AML-193 (cell line): ENCODE data around the gene DCTN1.
"Not testable (repeated sequence)": the region's sequence is repeated elsewhere in the genome, so short reads cannot be mapped to it uniquely, and the experiment has no call there.

Experiments
- DNase-seq, 2 experiments: peaks; one replicate each; lab custom pipeline; 2025; lab: John Stamatoyannopoulos, UW

DCTN1 gene

DNA sequence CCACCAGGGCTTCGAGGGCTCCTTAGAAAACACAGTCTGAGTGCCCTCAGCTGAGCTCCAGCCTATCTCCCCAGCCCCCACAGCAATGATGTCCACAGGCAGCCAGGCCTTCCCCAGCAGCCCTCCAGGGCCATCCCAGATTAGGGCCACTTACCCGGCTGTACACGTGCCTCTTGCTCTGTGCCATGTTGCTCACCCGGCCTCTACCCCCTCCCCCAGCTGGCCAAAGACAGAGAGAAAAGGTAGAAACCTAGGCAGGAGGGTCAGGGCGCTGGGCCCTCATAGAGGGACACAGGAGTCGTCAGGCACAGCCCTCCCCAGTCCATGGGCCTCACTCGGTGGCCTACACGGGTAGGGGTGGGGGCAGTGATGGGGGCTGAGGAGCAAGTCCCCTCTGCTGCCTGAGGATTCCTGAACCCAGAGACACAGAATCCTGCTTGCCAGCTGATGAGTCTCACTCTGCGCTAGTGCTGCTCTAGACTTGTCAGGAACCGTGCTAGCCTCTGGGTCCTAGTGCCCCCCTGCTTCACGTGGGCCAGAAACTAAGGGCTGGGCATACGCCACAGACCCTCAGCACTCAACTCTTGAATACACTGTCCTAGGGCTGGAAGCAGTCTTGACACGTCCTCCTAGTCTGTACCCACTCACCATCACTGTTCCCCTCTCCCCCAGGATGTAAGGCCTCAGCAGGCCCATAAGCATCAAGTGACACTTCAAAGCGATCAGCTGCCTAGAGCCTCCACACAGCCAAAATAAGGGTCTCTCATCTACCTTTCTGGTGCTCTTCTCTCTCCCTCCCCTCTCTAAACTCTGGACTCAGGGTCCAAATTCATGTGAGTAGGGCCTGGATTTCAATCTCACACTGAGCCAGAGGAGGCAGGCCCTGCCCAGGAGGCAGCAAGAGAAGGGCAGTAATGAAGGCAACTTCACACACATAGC, at the start of gene DCTN1:
Gene DCTN1, minus strand, starts transcription at position 461 of the 939 bp plus-strand sequence. Its CDS starts 274 bp downstream, at position 187.
- DNase-seq, result no peak

DNA sequence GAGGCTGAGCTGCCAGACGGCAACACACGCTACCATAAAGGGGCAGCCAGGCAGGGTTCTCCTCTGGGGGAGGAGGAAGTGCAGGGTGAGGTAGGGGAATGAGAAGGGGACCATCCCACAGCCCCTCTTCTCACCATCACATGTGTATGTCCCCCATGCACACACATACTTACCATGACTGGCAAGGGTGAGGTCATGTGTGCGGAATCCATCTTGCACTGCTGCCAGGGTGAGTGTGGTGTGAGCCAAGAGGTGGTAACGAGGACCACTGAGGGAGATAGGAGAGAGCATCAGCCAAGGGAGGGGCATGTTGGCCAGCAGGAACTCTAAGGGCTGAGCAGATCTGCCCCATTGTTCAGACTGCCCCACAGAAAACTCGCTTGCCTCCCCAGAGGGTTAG, 48.6 kb upstream of the DCTN1 start:
- DNase-seq, result no peak

DNA sequence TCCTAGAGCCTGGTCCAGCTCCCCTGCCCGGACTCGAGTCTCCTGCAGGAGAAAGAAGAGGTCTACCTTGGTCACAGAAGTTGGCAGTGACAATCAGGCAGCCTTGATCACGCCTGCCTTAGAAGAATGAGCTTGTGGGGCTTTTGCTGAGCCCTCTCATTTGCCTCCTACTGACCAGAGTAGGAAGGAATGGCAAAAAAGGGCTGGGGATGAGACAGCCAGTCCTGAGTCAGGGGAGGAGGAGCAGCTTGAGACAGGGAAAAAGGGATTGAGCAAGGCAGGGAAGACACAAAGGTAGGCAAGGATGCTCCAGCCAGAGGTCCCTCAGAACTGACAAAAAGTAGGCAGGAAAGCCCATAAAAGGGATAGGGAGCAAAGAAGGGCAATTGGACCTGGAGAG, 47.4 kb upstream of the DCTN1 start:
- no peak for DNase-seq

DNA sequence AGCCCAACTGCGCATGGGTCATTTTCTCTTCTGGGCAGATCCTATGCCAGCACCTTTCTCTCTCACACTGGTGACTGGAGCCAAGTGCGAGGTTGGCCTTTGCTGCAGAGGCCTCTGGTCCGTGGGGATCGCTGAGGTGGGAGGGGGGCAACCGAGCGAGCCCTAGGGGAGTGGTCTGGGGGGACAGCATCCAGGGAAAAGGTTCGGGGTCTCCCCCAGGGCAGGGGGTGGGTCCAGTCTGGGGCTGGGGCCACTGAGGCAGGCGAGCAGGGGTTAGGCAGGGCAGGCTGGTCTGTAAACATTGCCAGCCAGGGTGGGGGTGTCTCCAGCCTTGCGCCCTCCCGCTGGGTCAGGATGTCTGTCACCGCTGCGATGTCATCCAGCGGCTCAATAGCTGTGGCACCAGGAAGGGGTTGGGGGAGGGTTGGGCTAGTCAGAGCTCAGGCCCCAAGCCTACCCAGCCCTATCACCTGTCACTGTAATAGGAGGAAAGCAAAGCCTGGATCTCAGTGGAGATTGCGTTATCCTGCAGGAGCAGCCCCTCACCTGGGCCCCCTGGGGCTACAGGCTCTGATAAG, 46.2 kb upstream of the DCTN1 start:
- DNase-seq, result no peak

DNA sequence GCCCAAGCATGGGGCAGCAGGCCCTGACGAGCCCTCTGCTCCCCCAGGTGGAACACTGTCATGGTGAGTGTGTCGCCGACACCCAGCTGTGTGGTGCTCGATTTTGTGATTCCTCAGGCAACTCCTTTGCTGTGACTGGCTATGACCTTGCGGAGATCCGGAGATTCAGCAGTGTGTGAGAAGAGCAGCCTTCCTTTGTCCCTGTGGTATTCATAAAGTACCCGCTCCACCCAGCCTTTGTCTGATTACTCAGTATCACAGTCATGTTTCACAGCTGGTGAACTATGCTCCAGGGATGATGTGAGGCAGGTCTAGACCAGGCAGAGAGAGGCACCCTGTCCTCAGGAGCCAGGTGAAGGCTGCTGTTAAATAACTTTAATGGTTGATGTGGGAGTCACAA, 45.4 kb upstream of the DCTN1 start:
- DNase-seq, result no peak

DNA sequence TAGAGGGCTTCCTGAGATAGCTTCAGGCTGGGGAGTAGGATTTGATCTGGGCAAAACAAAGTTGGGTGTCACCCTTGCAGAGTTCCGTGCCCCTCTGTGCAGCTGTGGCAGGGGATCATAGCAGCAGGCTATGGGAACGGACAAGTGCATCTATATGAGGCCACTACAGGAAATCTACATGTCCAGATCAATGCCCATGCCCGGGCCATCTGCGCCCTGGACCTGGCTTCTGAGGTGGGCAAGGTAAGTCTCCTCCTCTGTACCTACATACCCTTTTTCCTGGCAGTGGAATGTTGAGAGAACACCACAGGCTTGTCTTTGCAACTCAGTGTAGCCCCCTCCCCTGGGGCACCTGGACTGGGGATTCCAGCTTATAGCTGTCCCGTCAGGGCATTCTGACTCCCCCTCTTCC, 44.9 kb upstream of the DCTN1 start:
- DNase-seq, result no peak

DNA sequence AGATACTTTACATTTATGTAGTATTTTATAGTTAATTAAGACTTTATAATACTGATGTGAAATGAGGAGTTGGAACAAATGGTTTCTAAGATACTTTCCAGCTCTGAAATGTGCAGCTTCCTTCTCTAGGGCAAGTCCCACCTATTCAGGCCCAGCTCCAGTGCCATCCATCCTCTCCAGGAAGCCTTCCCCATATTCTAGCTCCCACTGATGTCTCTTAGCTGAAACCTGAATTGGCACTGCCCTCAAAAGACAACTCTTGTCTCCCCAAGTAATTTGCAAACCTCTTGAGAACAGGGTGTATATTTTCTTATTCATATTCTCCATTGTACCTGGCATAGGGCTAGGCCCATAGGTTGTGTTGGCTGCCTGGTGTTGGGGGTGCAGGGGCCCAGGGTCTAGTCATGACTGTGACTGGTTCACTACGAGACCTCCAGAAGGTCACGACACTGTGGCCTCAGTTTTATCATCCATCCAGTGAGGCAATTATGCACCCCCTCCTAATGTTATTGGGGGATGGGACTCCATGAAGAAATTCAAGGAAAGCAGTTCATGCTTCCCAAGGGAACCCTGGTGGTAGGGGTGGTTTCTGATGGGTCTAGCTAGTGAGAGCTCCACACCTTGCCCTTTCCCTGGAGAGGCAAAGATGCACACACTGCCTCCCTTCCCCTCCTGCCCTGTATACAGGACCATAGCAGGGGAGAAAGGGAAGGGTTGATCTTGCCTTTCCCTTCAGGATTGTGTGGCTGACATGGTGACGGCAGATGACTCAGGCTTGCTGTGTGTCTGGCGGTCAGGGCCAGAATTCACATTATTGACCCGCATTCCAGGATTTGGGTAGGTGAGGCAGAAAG, 44.3 kb upstream of the DCTN1 start:
- DNase-seq, result no peak

DNA sequence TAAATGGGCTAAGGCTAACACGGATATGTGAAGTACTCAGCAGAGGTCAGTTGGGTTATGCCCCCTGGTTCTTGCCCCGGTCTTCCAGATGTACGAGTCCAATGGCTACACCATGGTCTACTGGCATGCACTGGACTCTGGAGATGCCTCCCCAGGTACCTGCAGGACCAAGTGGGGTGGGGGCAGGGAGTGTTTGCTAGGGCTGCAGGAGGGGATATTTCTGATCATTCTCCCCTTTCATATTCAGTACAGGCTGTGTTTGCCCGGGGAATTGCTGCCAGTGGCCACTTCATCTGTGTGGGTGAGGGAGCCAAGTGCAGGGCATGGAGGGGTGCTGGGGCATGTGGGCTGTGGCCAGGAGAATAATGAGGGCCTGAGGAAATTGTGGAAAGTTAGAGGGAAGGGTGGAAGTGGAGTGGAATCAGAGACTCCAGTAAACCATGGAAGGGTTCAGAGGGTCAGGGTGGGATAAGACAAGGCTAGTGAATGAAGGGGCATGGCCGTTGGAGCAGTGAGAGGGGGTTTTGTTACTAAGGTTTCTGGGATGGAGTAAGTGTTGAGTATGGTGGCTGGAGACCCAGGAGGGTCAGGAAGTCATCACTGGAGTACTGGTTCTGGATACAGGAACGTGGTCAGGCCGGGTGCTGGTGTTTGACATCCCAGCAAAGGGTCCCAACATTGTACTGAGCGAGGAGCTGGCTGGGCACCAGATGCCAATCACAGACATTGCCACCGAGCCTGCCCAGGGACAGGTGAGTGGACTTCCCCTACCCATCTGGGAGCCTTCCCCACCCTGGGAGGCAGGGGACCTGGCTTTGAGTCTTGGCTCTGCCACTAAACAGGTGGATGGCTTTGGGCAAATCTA, 43.4 kb upstream of the DCTN1 start:
- no peak for DNase-seq

DNA sequence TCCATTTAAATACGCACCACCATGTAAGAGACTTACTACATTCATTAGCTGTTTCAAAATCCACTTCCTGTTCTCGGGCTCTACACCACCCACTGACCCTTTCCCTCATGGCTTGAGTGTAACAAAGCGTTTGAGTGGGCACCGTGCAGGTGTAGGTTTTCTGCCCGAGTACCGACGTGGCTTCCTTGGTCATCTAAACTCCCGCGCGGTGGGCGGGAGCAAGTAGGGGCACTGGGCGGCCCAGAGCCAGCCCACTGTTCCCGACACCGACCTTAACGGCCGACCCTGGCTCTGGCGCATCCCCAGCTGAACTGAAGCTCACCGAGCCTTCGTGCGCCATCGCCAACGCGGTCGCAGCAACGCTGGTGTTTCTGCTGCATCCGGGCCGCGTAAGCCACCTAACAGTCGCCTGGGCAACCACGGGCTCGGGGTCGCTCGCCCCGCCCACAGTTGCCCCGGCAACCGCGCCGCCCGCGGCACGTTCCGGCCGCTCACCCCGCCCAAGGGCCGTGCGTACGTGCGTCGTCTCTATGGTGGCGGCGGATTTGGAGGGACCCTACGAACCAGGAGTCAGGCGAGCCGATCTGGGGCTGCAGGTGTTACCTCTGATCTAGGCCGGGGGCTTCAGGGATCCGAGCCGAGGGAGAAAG, 41.2 kb upstream of the DCTN1 start, which contains the start of the genes C2orf81 and WDR54:
Gene C2orf81, minus strand, starts transcription at position 399 of the 650 bp plus-strand sequence. Its CDS starts 59 bp downstream, at position 340.
Gene WDR54, plus strand, starts transcription at position 510 of the 650 bp plus-strand sequence. CDS start 424 bp downstream, outside the sequence.
- DNase-seq, result peak; percentile 84 to 89

DNA sequence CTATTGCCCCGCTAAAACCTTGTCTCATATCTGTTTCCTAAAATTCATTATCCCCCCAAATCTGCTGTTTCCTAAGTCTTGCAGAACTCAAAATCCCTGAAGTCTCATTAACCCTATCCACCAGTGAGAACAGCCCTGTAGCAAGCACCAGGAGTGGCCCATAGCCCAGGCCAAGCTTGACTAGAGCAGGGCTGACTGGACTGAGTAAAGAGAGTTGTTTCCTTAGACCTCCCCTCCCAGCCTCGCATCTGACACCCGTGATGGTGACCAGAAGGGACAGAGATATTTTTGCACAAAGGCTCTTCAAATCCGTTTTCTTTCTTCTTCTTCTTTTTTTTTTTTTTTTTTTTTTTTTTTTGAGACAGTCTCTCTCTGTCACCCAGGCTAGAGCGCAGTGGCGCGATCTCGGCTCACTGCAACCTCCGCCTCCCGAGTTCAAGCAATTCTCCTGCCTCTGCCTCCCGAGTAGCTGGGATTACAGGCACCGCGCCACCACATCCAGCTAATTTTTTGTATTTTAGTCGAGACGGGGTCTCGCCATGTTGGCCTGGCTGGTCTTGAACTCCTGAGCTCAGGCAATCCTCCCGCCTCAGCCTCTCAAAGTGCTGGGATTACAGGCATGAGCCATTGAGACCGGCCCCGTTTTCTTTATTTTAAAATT, 40.5 kb upstream of the DCTN1 start:
- not testable (repeated sequence) for DNase-seq

DNA sequence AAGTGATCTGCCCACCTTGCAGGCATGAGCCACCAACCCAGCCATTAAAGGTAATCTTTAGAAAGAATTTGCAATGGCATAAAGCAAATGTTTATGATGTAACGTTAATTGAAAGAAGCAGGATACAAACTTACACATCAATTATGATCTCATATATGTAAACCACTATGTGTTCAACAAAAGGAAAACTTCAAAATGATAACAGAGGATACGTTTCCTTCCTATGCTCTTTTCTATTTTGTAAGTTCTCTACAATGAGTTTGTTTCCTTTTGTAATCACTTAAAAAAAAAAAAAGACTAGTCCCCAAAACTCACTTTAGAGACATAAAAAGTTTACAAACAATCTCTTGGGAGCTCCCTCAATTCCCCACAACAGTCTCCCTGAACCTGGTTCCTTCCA, 39.9 kb upstream of the DCTN1 start:
- no peak for DNase-seq

DNA sequence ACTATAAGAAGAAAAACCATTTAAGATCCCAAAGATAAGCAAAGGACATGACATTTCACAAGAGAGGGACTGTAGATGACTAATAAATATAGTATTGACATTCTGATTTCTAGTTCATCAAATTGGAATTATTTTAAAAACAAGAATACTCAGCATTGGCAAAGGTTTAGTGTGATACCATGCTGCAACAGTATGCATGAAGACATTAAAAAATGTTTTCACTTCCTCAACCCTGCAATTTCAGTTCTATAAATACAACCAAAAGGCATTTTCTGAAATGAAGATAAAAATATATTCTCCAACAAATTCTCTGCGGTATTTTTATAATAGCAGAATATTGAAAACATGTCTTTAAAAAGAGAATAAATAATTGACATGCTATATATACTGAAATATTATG, 39.2 kb upstream of the DCTN1 start:
- no peak for DNase-seq

DNA sequence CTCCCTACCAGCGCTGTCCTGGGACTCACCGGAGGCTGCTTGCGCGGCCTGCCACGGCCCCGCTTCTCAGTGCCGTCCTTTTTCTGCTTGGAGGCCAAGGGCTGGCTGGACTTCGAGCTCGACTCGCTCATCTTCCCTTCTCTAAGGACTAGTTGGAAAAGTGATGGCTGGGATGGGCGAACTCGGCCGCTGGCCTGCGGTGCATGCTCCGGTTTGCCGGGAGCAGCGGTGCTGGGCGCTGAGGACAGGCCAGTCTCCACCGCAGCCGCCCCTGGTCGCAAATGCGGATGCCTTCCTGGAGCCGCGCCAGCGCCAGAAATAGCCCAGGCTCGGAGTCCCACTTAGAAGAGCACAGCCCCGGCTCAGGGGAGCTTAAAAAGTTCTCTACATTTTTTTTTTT, 38.2 kb upstream of the DCTN1 start:
- DNase-seq, result no peak

DNA sequence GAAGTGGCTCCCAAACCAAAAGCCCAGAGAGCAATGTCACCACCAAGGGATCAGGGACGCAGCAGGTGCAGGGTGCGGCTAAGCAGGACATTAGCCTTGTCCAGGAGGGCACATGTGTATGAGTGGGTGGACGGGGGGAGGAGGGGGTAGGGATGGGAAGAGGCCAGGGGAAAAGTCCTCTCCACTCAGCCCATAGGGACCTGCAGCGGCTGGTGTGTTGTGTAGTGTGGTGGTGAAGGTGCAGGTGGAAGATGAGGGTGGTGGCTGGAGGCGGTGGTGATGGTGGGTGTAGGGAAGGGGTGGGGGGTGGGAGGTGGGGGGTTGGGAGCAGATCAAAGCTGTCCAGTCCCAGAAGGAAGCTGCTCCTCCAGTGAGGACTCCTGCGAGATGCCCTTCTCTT, 37.7 kb upstream of the DCTN1 start:
- no peak for DNase-seq

DNA sequence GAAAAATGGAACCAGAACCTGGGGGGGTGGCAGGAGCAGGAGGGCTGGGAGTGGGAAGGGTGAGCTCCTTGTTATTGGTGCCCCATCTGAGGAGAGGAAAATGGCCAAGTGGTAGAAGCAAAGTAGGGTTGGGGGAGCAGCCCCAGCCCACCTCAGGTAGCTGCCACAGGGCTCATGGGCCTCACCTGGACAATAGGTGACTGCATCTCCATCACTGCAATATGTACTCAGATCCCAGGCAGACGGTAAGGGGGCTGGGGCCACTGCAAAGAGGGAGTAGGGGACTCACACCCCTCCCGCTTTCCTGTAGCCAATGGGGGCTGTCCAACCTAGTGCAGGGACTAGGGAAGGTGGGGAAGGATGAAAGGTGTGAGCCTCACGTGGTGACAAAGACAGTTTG, 37.1 kb upstream of the DCTN1 start:
- DNase-seq, result no peak

DNA sequence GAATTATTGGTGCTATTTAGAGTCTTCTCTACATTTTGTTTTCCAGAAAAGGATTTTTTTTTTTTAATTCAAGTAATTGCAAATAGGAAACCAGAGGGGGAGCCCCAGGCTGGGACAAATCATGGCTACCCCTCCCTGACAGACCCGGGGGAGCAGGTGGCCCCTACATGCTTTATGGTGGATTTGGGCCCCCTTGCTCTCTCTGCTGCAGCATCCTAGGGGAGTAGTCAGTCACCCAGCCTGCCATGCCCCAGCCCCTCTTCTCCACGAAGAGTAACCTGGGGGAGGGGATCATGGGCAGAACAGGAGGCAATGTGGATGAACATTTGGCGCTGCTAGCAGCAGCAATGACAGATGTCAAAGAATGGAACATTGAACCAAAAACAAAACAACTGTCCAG, 36.7 kb upstream of the DCTN1 start:
- no peak for DNase-seq

DNA sequence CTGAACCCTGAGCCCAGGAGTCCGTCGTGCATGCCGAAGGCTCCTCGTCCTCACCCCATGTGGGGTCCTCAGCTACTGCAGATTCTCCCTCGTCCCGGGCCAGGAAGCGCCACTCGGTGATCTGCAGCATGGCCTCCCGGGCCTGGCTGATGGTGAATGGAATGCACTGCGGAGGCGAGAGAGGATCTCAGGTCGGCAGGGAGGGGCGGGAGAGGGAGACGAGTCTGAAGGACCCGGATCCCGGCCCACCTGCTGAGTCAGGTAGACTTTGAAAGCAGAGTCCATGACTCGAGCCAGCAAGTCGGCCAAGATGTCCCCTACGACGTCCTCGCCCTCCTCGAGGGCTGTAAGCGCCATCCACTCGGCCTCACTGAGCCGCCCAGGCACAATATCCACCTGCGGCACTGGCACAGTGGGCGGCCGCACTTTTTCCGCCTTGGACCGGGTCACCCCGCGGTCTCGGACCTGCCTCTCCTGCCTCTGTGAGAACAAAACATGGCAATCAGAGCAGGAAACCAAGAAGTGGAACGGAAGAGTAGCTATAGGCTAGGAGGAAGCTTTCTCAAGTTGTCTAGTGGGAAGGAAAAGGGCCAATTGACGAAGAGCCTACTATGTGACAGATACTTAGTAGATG, 35.8 kb upstream of the DCTN1 start:
- no peak for DNase-seq

DNA sequence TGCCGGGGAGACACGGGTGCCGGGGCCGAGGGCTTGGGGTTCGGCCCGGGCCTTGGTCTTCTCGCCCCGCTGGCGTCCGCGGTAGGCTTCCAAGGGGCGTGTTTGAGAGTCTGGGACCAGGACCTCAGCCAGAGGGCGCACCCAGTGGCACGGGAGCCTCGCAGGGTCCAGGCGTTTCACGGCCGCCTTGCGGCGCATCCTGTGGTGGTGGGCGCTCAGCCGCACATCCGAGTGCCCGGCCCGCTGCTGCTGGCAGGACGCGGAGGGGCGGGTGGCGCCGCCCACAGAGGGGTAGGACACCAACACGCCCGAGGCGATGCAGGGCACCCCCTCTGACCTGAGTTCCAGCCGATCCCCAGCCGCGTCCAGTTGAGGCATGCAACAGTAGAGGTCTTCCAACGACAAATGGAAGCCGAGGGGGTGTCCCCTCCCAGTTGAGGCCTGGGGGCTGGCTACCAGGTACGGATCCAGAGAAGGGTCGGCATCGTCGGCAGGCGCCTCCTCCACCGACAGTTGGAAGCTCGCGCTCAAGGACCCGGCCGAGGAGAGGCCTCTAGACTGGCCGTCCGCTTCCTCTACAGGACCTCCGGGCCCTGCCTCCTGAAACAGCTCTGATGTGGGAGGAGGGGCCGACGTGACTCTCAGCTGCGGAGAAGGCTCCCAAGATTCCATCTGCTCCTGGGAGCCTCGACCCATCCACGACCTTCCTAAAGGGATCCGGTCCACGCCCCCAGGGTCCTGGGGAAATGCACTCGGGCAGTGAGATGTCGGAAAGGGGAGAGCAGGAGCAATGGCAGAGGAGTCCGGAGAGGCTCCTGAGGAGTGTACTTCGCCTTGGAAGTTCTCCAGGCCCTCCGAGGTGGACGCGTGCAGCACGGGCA, 35.0 kb upstream of the DCTN1 start:
- DNase-seq, result no peak

DNA sequence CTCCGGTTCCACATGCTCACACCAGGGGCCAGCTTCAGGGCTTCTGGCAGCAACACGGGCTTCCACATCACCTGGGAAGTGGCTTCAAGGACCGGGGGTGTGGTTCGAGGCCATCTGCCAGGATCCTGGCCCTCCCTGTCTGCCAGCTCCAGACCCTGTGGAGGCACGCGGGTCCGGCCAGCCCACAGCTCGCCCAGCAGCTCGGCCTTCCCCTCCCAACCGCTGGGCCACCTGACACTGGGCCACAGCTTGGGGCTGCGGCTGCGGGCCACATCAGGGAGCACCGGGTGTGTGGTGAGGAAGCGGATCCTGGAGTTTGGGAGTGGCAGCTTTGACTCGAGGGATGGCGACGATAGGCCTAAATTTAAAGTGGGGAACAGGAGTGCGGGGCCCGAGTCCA, 34.3 kb upstream of the DCTN1 start:
- DNase-seq, result no peak
